C4-2B (cell line): ENCODE measurements around the gene GGCX.
A peak's percentile ranks its signal among the peaks of the same experiment; 100 is the strongest.

ENCODE experiments used
- H3K27ac ChIP-seq: fragments of 450-650 bp; 2 replicates; pipeline ENCODE4 v1.5.1; 2017
- CTCF ChIP-seq: fragments of 450-650 bp; conservative IDR thresholded peaks from 2 replicates; pipeline ENCODE4 v1.5.1; 2017; ENCODE audit warnings: mild to moderate bottlenecking
- ZFX ChIP-seq: fragments of 450-650 bp; IDR thresholded peaks from 2 replicates; pipeline ENCODE4 v1.6.1; 2017

The GGCX gene

GRCh38 chr2:85503851-85504777 is 57.2 kb downstream of the GGCX start:
- H3K27ac ChIP-seq, result no peak overlapping the region
- TF ChIP-seq CTCF (no peak), ZFX (no peak)

DNA sequence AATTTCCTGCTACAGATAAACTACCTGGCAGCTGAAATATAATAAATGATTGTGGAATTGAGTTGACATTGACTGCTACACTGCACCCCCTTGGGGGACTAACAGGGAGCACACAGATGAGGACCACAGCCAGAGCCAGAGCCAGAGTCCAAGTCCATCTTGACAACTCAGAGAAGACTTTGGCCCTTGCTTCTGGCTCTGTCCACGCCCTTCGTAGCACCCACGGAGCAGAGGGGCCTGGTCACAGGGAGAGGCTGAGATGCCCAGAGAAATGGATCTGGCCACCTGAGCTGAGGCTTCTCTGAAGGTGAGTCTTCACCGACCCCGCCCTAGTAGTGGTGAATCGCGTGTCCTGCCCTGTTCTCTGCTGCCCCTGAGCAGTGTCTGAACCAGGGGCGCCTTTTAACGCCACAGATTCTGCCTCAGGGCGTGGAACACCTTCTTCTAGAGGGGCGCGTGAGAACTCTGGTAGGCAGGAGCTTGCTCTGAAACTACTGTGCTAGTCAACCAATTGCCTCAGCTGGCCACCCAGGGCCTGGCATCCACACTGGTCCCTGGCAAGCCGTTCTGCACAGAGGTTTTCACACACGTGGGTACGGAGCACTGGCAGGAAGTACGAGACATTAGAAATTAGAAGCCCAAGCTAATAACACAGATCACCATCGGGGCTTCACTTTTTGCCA is 58.0 kb downstream of the GGCX start:
- TF ChIP-seq CTCF (no peak), ZFX (no peak)
- H3K27ac ChIP-seq, result no peak overlapping the region

DNA sequence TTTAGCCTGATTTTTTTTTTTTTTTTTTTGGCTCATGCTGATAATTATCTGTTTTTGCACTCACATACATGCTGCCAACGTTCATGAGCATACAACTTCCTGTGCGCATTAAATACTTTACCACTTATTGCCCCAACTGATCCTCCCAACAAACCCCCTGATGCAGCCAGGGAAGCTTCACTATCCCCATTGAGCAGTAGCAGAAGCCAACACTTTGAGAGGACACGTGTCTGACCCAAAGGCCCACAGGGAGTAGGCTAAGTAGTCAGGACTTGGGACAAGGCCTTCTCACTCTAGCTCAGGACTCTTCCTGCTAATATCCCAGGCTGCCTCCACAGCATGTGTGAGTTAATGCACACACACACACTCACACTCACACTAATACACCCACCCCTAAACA is 58.6 kb downstream of the GGCX start:
- no peak overlapping the region for H3K27ac ChIP-seq
- no peak for TF ChIP-seq ZFX
- TF ChIP-seq CTCF, result no peak

DNA sequence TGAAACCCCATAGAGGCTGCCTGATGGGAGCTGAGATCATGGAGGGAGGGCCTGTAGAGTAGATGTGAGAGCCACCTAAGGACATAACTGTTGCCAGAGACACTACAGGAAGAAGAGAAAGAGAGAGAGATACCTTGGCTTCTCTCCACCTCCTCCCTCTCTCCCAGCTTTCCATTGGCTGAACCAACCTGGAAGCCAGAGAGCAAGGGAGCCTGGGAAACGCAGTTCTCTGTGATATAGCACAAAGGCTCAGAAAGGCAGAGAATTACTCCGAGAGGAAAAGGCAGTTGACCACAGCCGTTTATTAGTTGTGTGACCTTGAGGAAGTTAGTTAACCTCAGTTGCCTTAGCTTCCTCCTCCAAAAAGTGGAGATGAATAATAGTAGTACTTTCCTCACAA is 60.0 kb downstream of the GGCX start:
- H3K27ac ChIP-seq, result no peak overlapping the region
- TF ChIP-seq CTCF, result no peak
- no peak for TF ChIP-seq ZFX

DNA sequence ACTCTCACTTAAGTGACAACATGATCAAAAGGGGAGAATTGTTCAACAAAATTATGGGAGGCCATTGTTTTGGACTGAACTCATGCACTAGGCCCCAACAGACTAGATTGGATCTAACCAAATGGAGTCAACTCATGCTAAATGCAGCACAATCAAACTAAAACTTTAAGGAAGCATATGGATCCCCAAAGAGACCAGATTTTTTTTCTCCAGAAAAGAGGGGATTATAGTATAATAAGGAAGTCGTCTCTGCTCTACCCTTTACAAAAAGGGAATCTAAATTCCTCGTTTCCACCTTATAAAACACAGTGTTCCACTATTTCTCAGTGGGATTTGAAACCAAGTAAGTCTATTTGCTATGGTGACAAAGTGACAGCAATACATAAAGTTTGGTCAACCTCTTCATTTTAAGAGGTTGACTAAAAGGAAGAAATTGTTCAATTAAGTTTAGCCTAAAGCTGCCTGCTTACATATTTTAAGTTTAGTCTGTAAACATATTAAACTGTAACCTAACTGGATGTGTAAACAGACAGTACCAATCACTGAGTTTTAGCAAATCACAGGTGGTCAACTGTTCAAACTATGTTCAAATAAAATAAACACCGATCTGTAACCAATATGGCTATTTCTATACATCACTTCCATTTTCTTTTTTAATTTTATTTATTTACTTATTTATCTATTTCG is 63.2 kb downstream of the GGCX start:
- H3K27ac ChIP-seq, result peak overlapping the region; percentile 70
- TF ChIP-seq CTCF, result no peak
- TF ChIP-seq ZFX, result no peak

- TF ChIP-seq CTCF (no peak), ZFX (no peak)
- no peak overlapping the region for H3K27ac ChIP-seq
Observed at GRCh38 chr2:85496436-85496835, 64.9 kb downstream of the GGCX start.
